A549 (cell line): ENCODE measurements around the gene TTC39B. TPM values are rescaled to one million over a fixed set of nuclear protein-coding genes. Genes with fewer than 3 reads are reported as not detected.

ENCODE experiments used
- ATAC-seq, 2 experiments: fragments of 200-7000 bp in 1 of 2; fragments of >200 bp in 1 of 2; cut with Nextera tagmentation in 1 of 2; cut with Tn5 transposase in 1 of 2; 3 replicates each; pipeline versions ENCODE4 v1.8.0 to v1.9.1; 2018 to 2020; ENCODE audit warnings: mild to moderate bottlenecking in 1 of 2, moderate library complexity in 1 of 2
- CTCF ChIA-PET: fragments of 300-600 bp; sonication (Branson Sonifier 250); formaldehyde crosslinking; extraction: SDS; loops from one replicate; lab custom pipeline; 2021; ENCODE audit warnings: antibody characterized with exemption, inconsistent platforms; lab: Yijun Ruan, JAX
- POLR2A ChIA-PET: fragments of 350-600 bp; formaldehyde crosslinking; extraction: SDS; loops from one replicate; lab custom pipeline; 2021; ENCODE audit warnings: antibody characterized with exemption, inconsistent platforms; lab: Yijun Ruan, JAX
- DNase-seq, 2 experiments: peaks; one replicate each; pipeline versions ENCODE4 v3.0.0 to v3.0.0-alpha.2; 2011 to 2016; ENCODE audit warnings: low read depth in 1 of 2, low spot score in 1 of 2
- FAIRE-seq: peaks from 2 replicates; lab custom pipeline; 2011; peaks lifted over from hg19 to GRCh38; lab: Jason Lieb, UNC
- H3K27ac ChIP-seq, 2 experiments: fragments of >200 bp; sonication (Bioruptor Twin); formaldehyde crosslinking; 3 replicates each; pipeline ENCODE4 v1.5.1; 2016 to 2017
- H3K4me1 ChIP-seq: fragments of >200 bp; sonication (Bioruptor Twin); formaldehyde crosslinking; 3 replicates; pipeline ENCODE4 v1.6.1; 2016
- H3K4me2 ChIP-seq: fragments of >200 bp; sonication (Bioruptor Twin); formaldehyde crosslinking; 3 replicates; pipeline ENCODE4 v1.6.1; 2016
- H3K4me3 ChIP-seq: fragments of >200 bp; sonication (Bioruptor Twin); formaldehyde crosslinking; 3 replicates; pipeline ENCODE4 v1.5.1; 2016
- H3K9me3 ChIP-seq: fragments of >200 bp; sonication (Bioruptor Twin); formaldehyde crosslinking; 3 replicates; pipeline ENCODE4 v1.6.1; 2016
- BCL3 ChIP-seq: fragments of >200 bp; sonication (Bioruptor Twin); formaldehyde crosslinking; IDR thresholded peaks from 3 replicates; pipeline ENCODE4 v1.6.1; 2016
- CEBPB ChIP-seq, 2 experiments: fragments of >200 bp in 1 of 2; sonication (Bioruptor Twin) in 1 of 2; formaldehyde crosslinking in 1 of 2; IDR thresholded peaks; 2 replicates each; pipeline ENCODE4 v1.6.1; 2012 to 2016
- ELK1 ChIP-seq: fragments of 150-350 bp; IDR thresholded peaks from 2 replicates; pipeline ENCODE4 v1.6.1; 2014; ENCODE audit warnings: low read depth, mild to moderate bottlenecking, low read length
- HDAC2 ChIP-seq: fragments of 200-600 bp; sonication (generic); IDR thresholded peaks from 2 replicates; pipeline ENCODE4 v1.6.1; 2016
- HES2 ChIP-seq: fragments of >200 bp; sonication (Bioruptor Twin); formaldehyde crosslinking; IDR thresholded peaks from 2 replicates; pipeline ENCODE4 v1.6.1; 2016
- JUN ChIP-seq, 2 experiments: fragments of >200 bp; sonication (Bioruptor Twin); formaldehyde crosslinking; IDR thresholded peaks; 2 replicates in 1 of 2; 3 replicates in 1 of 2; pipeline ENCODE4 v1.6.1; 2016 to 2017
- JUNB ChIP-seq: fragments of >200 bp; sonication (Bioruptor Twin); formaldehyde crosslinking; IDR thresholded peaks from 2 replicates; pipeline ENCODE4 v1.6.1; 2016
- KDM1A ChIP-seq: fragments of 200-600 bp; sonication (generic); IDR thresholded peaks from 2 replicates; pipeline ENCODE4 v1.6.1; 2016; ENCODE audit warnings: low read depth, mild to moderate bottlenecking
- MAFK ChIP-seq: fragments of 450-650 bp; IDR thresholded peaks from 2 replicates; pipeline ENCODE4 v1.6.1; 2014; ENCODE audit not compliant: partially characterized antibody
- MAX ChIP-seq: IDR thresholded peaks from 2 replicates; pipeline ENCODE4 v1.6.1; 2012
- NPAS2 ChIP-seq: fragments of 250-450 bp; sonication (Bioruptor Pico); IDR thresholded peaks from 2 replicates; pipeline ENCODE4 v1.8.0; 2022; ENCODE audit warnings: mild to moderate bottlenecking, moderate library complexity, borderline replicate concordance
- POLR2A ChIP-seq: IDR thresholded peaks from 2 replicates; pipeline ENCODE4 v1.6.1; 2012; ENCODE audit warnings: mild to moderate bottlenecking, low read length
- RARB ChIP-seq: fragments of 250-450 bp; sonication (Bioruptor Pico); IDR thresholded peaks from 2 replicates; pipeline ENCODE4 v1.8.0; 2021; ENCODE audit warnings: mild to moderate bottlenecking, moderate library complexity
- RFX5 ChIP-seq: fragments of 450-650 bp; IDR thresholded peaks from 2 replicates; pipeline ENCODE4 v1.7.1; 2014; ENCODE audit warnings: antibody characterized with exemption, mild to moderate bottlenecking, moderate library complexity
- TP53 ChIP-seq: fragments of 250-450 bp; sonication (Bioruptor Pico); IDR thresholded peaks from 2 replicates; pipeline ENCODE4 v1.5.0; 2021; ENCODE audit warnings: mild to moderate bottlenecking, moderate library complexity
- USF2 ChIP-seq: fragments of 450-650 bp; IDR thresholded peaks from 2 replicates; pipeline ENCODE4 v1.6.1; 2014; ENCODE audit warnings: antibody characterized with exemption
- ZFP36 ChIP-seq: fragments of 450-650 bp; IDR thresholded peaks from 2 replicates; pipeline ENCODE4 v1.6.1; 2014; ENCODE audit warnings: borderline replicate concordance; ENCODE audit not compliant: partially characterized antibody
- ZNF302 ChIP-seq: fragments of 250-450 bp; sonication (Bioruptor Pico); IDR thresholded peaks from 2 replicates; pipeline ENCODE4 v1.9.0; 2021; ENCODE audit warnings: inconsistent platforms, mild to moderate bottlenecking, moderate library complexity
- WGBS: methylation state at CpG from one replicate; pipeline ENCODE4 v1.1.6; 2017; ENCODE audit errors: missing lambda C conversion rate; 5-methylcytosine and 5-hydroxymethylcytosine counted together
- polyA plus RNA-seq, 4 experiments: library from polyadenylated mRNA; depleted of rRNA in 3 of 4; stranded (reverse); fragments of >200 nt; fragmentation: RNase III in 1 of 4; extraction: RNeasy Plus Mini Kit Qiagen cat#74134 plus additional on column Dnase treatment in 1 of 4; gene quantifications; 2 replicates in 3 of 4; 3 replicates in 1 of 4; pipeline ENCODE4 v1.2.3, GENCODE V29; 2011 to 2017

Gene TTC39B
- polyA plus RNA-seq, 2 of the 4 experiments (the other 2 are of a cell fraction), result 0.94 to 4.4 TPM

GRCh38 chr9:15219546-15219945 lies 87.5 kb downstream of the TTC39B start:
- 81% methylated on average over 5 of the region's 5 CpGs for WGBS
- CTCF ChIA-PET, result interaction anchor here (1.4 to 4.2 kb wide), 3 partner anchors 7 to 12 kb away, joined by 6 to 21 read pairs (median 6); no protein-coding TSS in a partner anchor
- ATAC-seq (no peak), FAIRE-seq (no peak), DNase-seq (no peak)
- Histone ChIP-seq H3K27ac (no peak overlapping the region), H3K9me3 (no peaks in the 10 kb centered on the region), H3K4me3 (no peak overlapping the region), H3K4me1 (no peaks in the 10 kb centered on the region), H3K4me2 (no peak overlapping the region)
- POLR2A ChIA-PET, result no interaction called here
- TF ChIP-seq TP53 (no peak), CEBPB (IDR thresholded peaks at IDR 0.05) (no peak), JUNB (no peak), ZNF302 (CRISPR knock-in tag) (no peak), JUN (IDR thresholded peaks at IDR 0.05) (no peak), MAX (no peak), HDAC2 (no peak), MAFK (no peak), KDM1A (no peak), POLR2A (no peak), NPAS2 (no peak), ELK1 (no peak), RARB (CRISPR knock-in tag) (no peak), RFX5 (no peak)

GRCh38 chr9:15218994-15219393 lies 88.0 kb downstream of the TTC39B start:
- DNase-seq (no peak), FAIRE-seq (no peak), ATAC-seq (no peak)
- no peaks in the 10 kb centered on the region for H3K9me3 ChIP-seq
- no peak overlapping the region for H3K4me2 ChIP-seq
- no peak overlapping the region for H3K4me3 ChIP-seq
- H3K27ac ChIP-seq, result no peak overlapping the region
- ChIA-PET POLR2A (no interaction called here), CTCF (interaction anchor here (1.0 kb wide), 1 partner anchor 10 kb away, joined by 3 read pairs; no protein-coding TSS in a partner anchor)
- TF ChIP-seq HDAC2 (no peak), ZFP36 (no peak), HES2 (no peak), KDM1A (no peak), MAFK (no peak), BCL3 (no peak)
- no peaks in the 10 kb centered on the region for H3K4me1 ChIP-seq

GRCh38 chr9:15213249-15213648 lies 93.8 kb downstream of the TTC39B start:
- 52% methylated on average over 5 of the region's 5 CpGs for WGBS
- no peak for FAIRE-seq
- POLR2A ChIA-PET, result no interaction called here
- CTCF ChIA-PET, result interaction anchor here (0.9 to 2.3 kb wide), 6 partner anchors 9 to 394 kb away, joined by 3 to 21 read pairs (median 4); no protein-coding TSS in a partner anchor
- H3K4me3 ChIP-seq, result no peak overlapping the region
- DNase-seq, result no peak
- no peak overlapping the region for H3K27ac ChIP-seq
- no peaks in the 10 kb centered on the region for H3K4me1 ChIP-seq
- H3K9me3 ChIP-seq, result no peaks in the 10 kb centered on the region
- no peak for TF ChIP-seq USF2
- no peak overlapping the region for H3K4me2 ChIP-seq
- no peak for ATAC-seq
